ENCODE measurements around the gene CCDC6.

GRCh38 chr10:59839576-59839975 lies 66.8 kb downstream of the CCDC6 start:
- no peak for TF ChIP-seq POLR2AphosphoS5 (IDR thresholded peaks at IDR 0.05; ENCODE audit: low read depth, low read length)
- TF ChIP-seq REST (IDR thresholded peaks at IDR 0.05; ENCODE audit: insufficient read depth in 1 of 2, low read depth in 2 of 2, low read length in 2 of 2) = no peak
- TF ChIP-seq SIN3A (IDR thresholded peaks at IDR 0.05; ENCODE audit: borderline replicate concordance, insufficient read depth, low read length) = no peak
- no peak for TF ChIP-seq TAF1 (IDR thresholded peaks at IDR 0.05; ENCODE audit: borderline replicate concordance, insufficient read depth, low read length)

Data from PFSK-1 (cell line).